HCT116 (cell line): ENCODE measurements around the gene TICRR. TPM values are rescaled to one million over a fixed set of nuclear protein-coding genes. Genes with fewer than 3 reads are reported as not detected.

ENCODE experiments used
- ATAC-seq: fragments of 200-7000 bp; cut with Tn5 transposase; 2 replicates; pipeline ENCODE4 v1.9.1; 2020; ENCODE audit warnings: mild to moderate bottlenecking, moderate library complexity
- BruUV-seq: library from RNA; stranded (reverse); fragments of 400-500 nt; replicated peaks from 2 replicates; lab custom pipeline; 2021; lab: Mats Ljungman, UMichigan
- CTCF ChIA-PET: fragments of 300-600 bp; sonication (Branson Sonifier 250); formaldehyde crosslinking; loops from one replicate; lab custom pipeline; 2021; ENCODE audit warnings: antibody characterized with exemption; lab: Charles Lee
- POLR2A ChIA-PET: fragments of 300-600, 350-600 bp; sonication (Branson Sonifier 250); formaldehyde crosslinking; loops from one replicate; lab custom pipeline; 2021; ENCODE audit warnings: antibody characterized with exemption; lab: Charles Lee
- RAD21 ChIA-PET, 2 experiments: fragments of 300-600 bp; sonication (Branson Sonifier 250); formaldehyde crosslinking; loops; one replicate each; lab custom pipeline; 2023; ENCODE audit warnings: low total read pairs in 2 of 2; ENCODE audit not compliant: uncharacterized antibody in 2 of 2, unreplicated experiment in 2 of 2, low non-redundant PET in 1 of 2; lab: Charles Lee
- DNase-seq: peaks from one replicate; pipeline ENCODE4 v3.0.0-alpha.2; 2010; ENCODE audit warnings: low read depth, low spot score
- H2AFZ ChIP-seq: fragments of 200-600 bp; shearing (Covaris generic), sonication (generic); 2 replicates; pipeline ENCODE4 v1.6.1; 2017; ENCODE audit warnings: low read depth, mixed run types, mixed read lengths, antibody characterized with exemption, low read length; ENCODE audit not compliant: poor library complexity, severe bottlenecking
- H3K27ac ChIP-seq: 2 replicates; pipeline ENCODE4 v1.5.1; 2012; ENCODE audit warnings: low read depth, low read length
- H3K27me3 ChIP-seq: fragments of 200-600 bp; sonication (generic); 2 replicates; pipeline ENCODE4 v1.6.1; 2016; ENCODE audit warnings: mixed run types, low read length, mixed read lengths; ENCODE audit not compliant: insufficient read depth
- H3K36me3 ChIP-seq, 2 experiments: fragments of 200-500 bp in 1 of 2; fragments of 200-600 bp in 1 of 2; sonication (Bioruptor generic) in 1 of 2; sonication (generic) in 1 of 2; 2 replicates each; pipeline versions ENCODE4 v1.5.1 to v1.6.1; 2014 to 2016; ENCODE audit warnings: low read length in 2 of 2, inconsistent platforms in 1 of 2, mixed read lengths in 1 of 2, mixed run types in 1 of 2; ENCODE audit not compliant: insufficient read depth in 2 of 2, control insufficient read depth in 1 of 2
- H3K4me1 ChIP-seq, 2 experiments: fragments of 200-600 bp in 1 of 2; sonication (generic) in 1 of 2; 2 replicates each; pipeline versions ENCODE4 v1.5.1 to v1.6.1; 2012 to 2017; ENCODE audit warnings: low read length in 2 of 2, inconsistent platforms in 1 of 2, mild to moderate bottlenecking in 1 of 2, mixed read lengths in 1 of 2, mixed run types in 1 of 2, moderate library complexity in 1 of 2; ENCODE audit not compliant: insufficient read depth in 2 of 2, control insufficient read depth in 1 of 2
- H3K4me2 ChIP-seq: fragments of 200-600 bp; sonication (generic); 2 replicates; pipeline ENCODE4 v1.6.1; 2017; ENCODE audit warnings: mixed run types, low read length, mixed read lengths
- H3K4me3 ChIP-seq, 2 experiments: fragments of 200-600 bp in 1 of 2; sonication (generic) in 1 of 2; replicated peaks in 1 of 2; 2 replicates each; pipeline ENCODE4 v1.5.1; 2011 to 2016; ENCODE audit warnings: low read length in 2 of 2, control low read depth in 1 of 2, low read depth in 1 of 2, mild to moderate bottlenecking in 1 of 2, mixed read lengths in 1 of 2, mixed run types in 1 of 2
- H3K79me2 ChIP-seq: fragments of 200-600 bp; sonication (generic); 2 replicates; pipeline ENCODE4 v1.6.1; 2017; ENCODE audit warnings: mild to moderate bottlenecking, mixed run types, low read length, moderate library complexity, mixed read lengths; ENCODE audit not compliant: insufficient read depth
- H3K9ac ChIP-seq: fragments of 200-600 bp; sonication (generic); 2 replicates; pipeline ENCODE4 v1.6.1; 2016; ENCODE audit warnings: low read length, mixed read lengths
- H3K9me2 ChIP-seq: fragments of 200-600 bp; sonication (generic), shearing (Covaris generic); 2 replicates; pipeline ENCODE4 v1.6.1; 2017; ENCODE audit warnings: mixed run types, mild to moderate bottlenecking, moderate library complexity; ENCODE audit not compliant: insufficient read depth
- H3K9me3 ChIP-seq, 2 experiments: fragments of 200-500 bp in 1 of 2; fragments of 200-600 bp in 1 of 2; sonication (Bioruptor generic) in 1 of 2; sonication (generic) in 1 of 2; 2 replicates each; pipeline ENCODE4 v1.6.1; 2014 to 2017; ENCODE audit warnings: low read length in 2 of 2, mixed read lengths in 2 of 2, inconsistent platforms in 1 of 2, low read depth in 1 of 2, mild to moderate bottlenecking in 1 of 2, mixed run types in 1 of 2, moderate library complexity in 1 of 2; ENCODE audit not compliant: control insufficient read depth in 1 of 2, insufficient read depth in 1 of 2
- H4K20me1 ChIP-seq: fragments of 200-600 bp; sonication (generic), shearing (Covaris generic); 2 replicates; pipeline ENCODE4 v1.6.1; 2017; ENCODE audit warnings: mixed run types, mild to moderate bottlenecking, moderate library complexity; ENCODE audit not compliant: insufficient read depth
- CBX3 ChIP-seq: IDR thresholded peaks from 2 replicates; pipeline ENCODE4 v1.6.1; 2012; ENCODE audit warnings: low read depth
- CEBPB ChIP-seq: IDR thresholded peaks from 2 replicates; pipeline ENCODE4 v1.6.1; 2012; ENCODE audit warnings: low read depth
- EGR1 ChIP-seq: IDR thresholded peaks from 2 replicates; pipeline ENCODE4 v1.6.1; 2012; ENCODE audit warnings: low read depth
- ELF1 ChIP-seq: IDR thresholded peaks from 2 replicates; pipeline ENCODE4 v1.6.1; 2012; ENCODE audit warnings: low read depth, borderline replicate concordance
- EZH2 ChIP-seq: fragments of 200-600 bp; sonication (generic); IDR thresholded peaks from 2 replicates; pipeline ENCODE4 v1.6.1; 2017; ENCODE audit warnings: antibody characterized with exemption, mixed run types
- FOSL1 ChIP-seq: IDR thresholded peaks from 2 replicates; pipeline ENCODE4 v1.6.1; 2012; ENCODE audit warnings: low read depth
- JUND ChIP-seq: IDR thresholded peaks from 2 replicates; pipeline ENCODE4 v1.6.1; 2012
- POLR2A ChIP-seq: IDR thresholded peaks from 2 replicates; pipeline ENCODE4 v1.7.0; 2011; ENCODE audit warnings: borderline replicate concordance; ENCODE audit not compliant: insufficient read depth, insufficient read length; ENCODE audit errors: extremely low read depth
- POLR2AphosphoS5 ChIP-seq: IDR thresholded peaks from 2 replicates; pipeline ENCODE4 v1.6.1; 2011; ENCODE audit warnings: mild to moderate bottlenecking, low read depth, low read length, moderate library complexity
- RAD21 ChIP-seq: IDR thresholded peaks from 2 replicates; pipeline ENCODE4 v1.6.1; 2012; ENCODE audit warnings: low read depth, mild to moderate bottlenecking
- SIN3A ChIP-seq: IDR thresholded peaks from 2 replicates; pipeline ENCODE4 v1.6.1; 2012; ENCODE audit warnings: low read depth
- SP1 ChIP-seq: IDR thresholded peaks from 2 replicates; pipeline ENCODE4 v1.6.1; 2012; ENCODE audit warnings: low read depth
- SRF ChIP-seq: IDR thresholded peaks from 2 replicates; pipeline ENCODE4 v1.6.1; 2012; ENCODE audit warnings: low read depth
- TCF7L2 ChIP-seq: IDR thresholded peaks from 2 replicates; pipeline ENCODE4 v1.7.0; 2011; ENCODE audit warnings: borderline replicate concordance, inconsistent platforms; ENCODE audit not compliant: insufficient read depth, insufficient read length; ENCODE audit errors: extremely low read depth
- YY1 ChIP-seq: IDR thresholded peaks from 2 replicates; pipeline ENCODE4 v1.6.1; 2011; ENCODE audit warnings: low read length, low read depth, moderate library complexity, mild to moderate bottlenecking; ENCODE audit not compliant: insufficient replicate concordance; ENCODE audit errors: extremely low read depth
- ZFX ChIP-seq: fragments of 450-650 bp; IDR thresholded peaks from 2 replicates; pipeline ENCODE4 v1.6.1; 2017
- ZNF274 ChIP-seq: fragments of 200-500 bp; sonication (Bioruptor generic); IDR thresholded peaks from 2 replicates; pipeline ENCODE4 v1.6.1; 2014; ENCODE audit warnings: mild to moderate bottlenecking, low read depth, low read length, inconsistent platforms
- intact Hi-C: fragments of 100-400 bp; cut with micrococcal nuclease; formaldehyde crosslinking; loops from 2 replicates; pipeline ENCODE4 v1.10.0; 2022
- total RNA-seq: library from RNA; stranded (reverse); gene quantifications from one replicate; pipeline ENCODE4 v1.2.1, GENCODE V29; 2021; ENCODE audit not compliant: unreplicated experiment
- TF ChIP-seq, protein P1 (sequence below): IDR thresholded peaks from 2 replicates; pipeline ENCODE4 v1.6.1; 2012
- TF ChIP-seq, protein P2 (sequence below): IDR thresholded peaks from 2 replicates; pipeline ENCODE4 v1.6.1; 2012; ENCODE audit warnings: low read depth
- TF ChIP-seq, protein P3 (sequence below), 3 experiments: fragments of 200-600 bp in 1 of 3; sonication (generic) in 1 of 3; IDR thresholded peaks in 2 of 3; conservative IDR thresholded peaks in 1 of 3; 2 replicates each; pipeline ENCODE4 v1.5.1; 2012 to 2017; ENCODE audit warnings: low read depth in 2 of 3, low read length in 2 of 3, antibody characterized with exemption in 1 of 3, borderline replicate concordance in 1 of 3, control low read depth in 1 of 3, mild to moderate bottlenecking in 1 of 3, mixed read lengths in 1 of 3, mixed run types in 1 of 3, moderate library complexity in 1 of 3; ENCODE audit not compliant: insufficient read depth in 1 of 3

The TICRR gene
- total RNA-seq, 1 experiment from 2014 or later: 24.8 TPM

DNA sequence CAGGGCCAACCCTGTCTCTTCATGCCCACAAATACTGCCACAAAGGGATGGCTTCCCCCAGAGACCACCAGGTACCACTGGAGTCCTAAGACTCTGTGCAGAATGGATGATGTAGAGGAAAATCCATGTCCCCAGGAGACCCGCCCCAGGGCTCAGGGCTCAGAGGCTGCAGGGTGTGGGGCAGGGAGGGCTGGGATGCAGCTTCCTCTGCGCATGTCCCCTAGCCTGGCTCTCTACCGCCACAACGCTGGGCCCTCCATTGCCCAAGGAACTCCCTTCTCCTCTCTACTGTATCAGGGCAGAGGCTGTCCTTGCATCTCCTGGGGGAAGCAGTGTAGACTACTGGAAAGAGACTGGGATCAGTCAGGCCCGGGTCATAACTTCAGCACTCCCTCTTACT lies 19.5 kb upstream of the TICRR start:
- RAD21 ChIA-PET: no interaction called here
- DNase-seq: no peak
- H3K27ac ChIP-seq: no peak overlapping the region
- CTCF ChIA-PET: interaction anchor here (2.2 kb wide), 1 partner anchor 61 kb away, joined by 7 read pairs; no protein-coding TSS in a partner anchor
- intact Hi-C loops: loop anchor here (1.0 to 5.0 kb wide), 3 partner anchors 60 to 198 kb away; no protein-coding TSS in a partner anchor
- H2AFZ ChIP-seq: no peak overlapping the region
- ATAC-seq: no peak
- no peak overlapping the region for H3K4me3 ChIP-seq
- no peaks in the 10 kb centered on the region for H3K9me3 ChIP-seq
- peaks cover 0 to 10% of the 10 kb centered on the region in 2 experiments; a peak in 2 of 4 replicates for H3K4me1 ChIP-seq
- H3K9me2 ChIP-seq: no peaks in the 10 kb centered on the region
- TF ChIP-seq, protein P1, sequence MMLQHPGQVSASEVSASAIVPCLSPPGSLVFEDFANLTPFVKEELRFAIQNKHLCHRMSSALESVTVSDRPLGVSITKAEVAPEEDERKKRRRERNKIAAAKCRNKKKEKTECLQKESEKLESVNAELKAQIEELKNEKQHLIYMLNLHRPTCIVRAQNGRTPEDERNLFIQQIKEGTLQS: no peak
- no peak for TF ChIP-seq SRF
- TF ChIP-seq, protein P2, sequence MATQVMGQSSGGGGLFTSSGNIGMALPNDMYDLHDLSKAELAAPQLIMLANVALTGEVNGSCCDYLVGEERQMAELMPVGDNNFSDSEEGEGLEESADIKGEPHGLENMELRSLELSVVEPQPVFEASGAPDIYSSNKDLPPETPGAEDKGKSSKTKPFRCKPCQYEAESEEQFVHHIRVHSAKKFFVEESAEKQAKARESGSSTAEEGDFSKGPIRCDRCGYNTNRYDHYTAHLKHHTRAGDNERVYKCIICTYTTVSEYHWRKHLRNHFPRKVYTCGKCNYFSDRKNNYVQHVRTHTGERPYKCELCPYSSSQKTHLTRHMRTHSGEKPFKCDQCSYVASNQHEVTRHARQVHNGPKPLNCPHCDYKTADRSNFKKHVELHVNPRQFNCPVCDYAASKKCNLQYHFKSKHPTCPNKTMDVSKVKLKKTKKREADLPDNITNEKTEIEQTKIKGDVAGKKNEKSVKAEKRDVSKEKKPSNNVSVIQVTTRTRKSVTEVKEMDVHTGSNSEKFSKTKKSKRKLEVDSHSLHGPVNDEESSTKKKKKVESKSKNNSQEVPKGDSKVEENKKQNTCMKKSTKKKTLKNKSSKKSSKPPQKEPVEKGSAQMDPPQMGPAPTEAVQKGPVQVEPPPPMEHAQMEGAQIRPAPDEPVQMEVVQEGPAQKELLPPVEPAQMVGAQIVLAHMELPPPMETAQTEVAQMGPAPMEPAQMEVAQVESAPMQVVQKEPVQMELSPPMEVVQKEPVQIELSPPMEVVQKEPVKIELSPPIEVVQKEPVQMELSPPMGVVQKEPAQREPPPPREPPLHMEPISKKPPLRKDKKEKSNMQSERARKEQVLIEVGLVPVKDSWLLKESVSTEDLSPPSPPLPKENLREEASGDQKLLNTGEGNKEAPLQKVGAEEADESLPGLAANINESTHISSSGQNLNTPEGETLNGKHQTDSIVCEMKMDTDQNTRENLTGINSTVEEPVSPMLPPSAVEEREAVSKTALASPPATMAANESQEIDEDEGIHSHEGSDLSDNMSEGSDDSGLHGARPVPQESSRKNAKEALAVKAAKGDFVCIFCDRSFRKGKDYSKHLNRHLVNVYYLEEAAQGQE: no peak
- TF ChIP-seq CBX3: no peak
- TF ChIP-seq SP1: no peak
- TF ChIP-seq TCF7L2: no peak
- no peak for TF ChIP-seq JUND
- TF ChIP-seq EZH2: no peak
- TF ChIP-seq POLR2A: no peak
- no peak for TF ChIP-seq POLR2AphosphoS5
- TF ChIP-seq SIN3A: no peak
- TF ChIP-seq, protein P3, sequence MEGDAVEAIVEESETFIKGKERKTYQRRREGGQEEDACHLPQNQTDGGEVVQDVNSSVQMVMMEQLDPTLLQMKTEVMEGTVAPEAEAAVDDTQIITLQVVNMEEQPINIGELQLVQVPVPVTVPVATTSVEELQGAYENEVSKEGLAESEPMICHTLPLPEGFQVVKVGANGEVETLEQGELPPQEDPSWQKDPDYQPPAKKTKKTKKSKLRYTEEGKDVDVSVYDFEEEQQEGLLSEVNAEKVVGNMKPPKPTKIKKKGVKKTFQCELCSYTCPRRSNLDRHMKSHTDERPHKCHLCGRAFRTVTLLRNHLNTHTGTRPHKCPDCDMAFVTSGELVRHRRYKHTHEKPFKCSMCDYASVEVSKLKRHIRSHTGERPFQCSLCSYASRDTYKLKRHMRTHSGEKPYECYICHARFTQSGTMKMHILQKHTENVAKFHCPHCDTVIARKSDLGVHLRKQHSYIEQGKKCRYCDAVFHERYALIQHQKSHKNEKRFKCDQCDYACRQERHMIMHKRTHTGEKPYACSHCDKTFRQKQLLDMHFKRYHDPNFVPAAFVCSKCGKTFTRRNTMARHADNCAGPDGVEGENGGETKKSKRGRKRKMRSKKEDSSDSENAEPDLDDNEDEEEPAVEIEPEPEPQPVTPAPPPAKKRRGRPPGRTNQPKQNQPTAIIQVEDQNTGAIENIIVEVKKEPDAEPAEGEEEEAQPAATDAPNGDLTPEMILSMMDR (IDR thresholded peaks at IDR 0.05 in 2 of 3, conservative IDR thresholded peaks at IDR 0.05 in 1 of 3; ENCODE audit: borderline replicate concordance in 1 of 3, insufficient read depth in 1 of 3, low read depth in 2 of 3, low read length in 2 of 3): no peak
- no peak for TF ChIP-seq RAD21
- TF ChIP-seq EGR1: no peak
- TF ChIP-seq ZNF274: no peak
- TF ChIP-seq ZFX: no peak
- TF ChIP-seq ELF1: no peak
- no peak for TF ChIP-seq CEBPB
- TF ChIP-seq YY1: no peak
- TF ChIP-seq FOSL1: no peak
- no peaks in the 10 kb centered on the region for H3K36me3 ChIP-seq
- no peak overlapping the region for H3K9ac ChIP-seq
- H3K27me3 ChIP-seq: no peaks in the 10 kb centered on the region
- H3K4me2 ChIP-seq: no peak overlapping the region
- H3K79me2 ChIP-seq: no peaks in the 10 kb centered on the region
- H4K20me1 ChIP-seq: no peaks in the 10 kb centered on the region
- BruUV-seq: no TSS peak
- POLR2A ChIA-PET: no interaction called here
